PC-3 (cell line): ENCODE measurements around the gene HAGHL. TPM values are rescaled to one million over a fixed set of nuclear protein-coding genes. Genes with fewer than 3 reads are reported as not detected.

Source experiments
- ATAC-seq: fragments of 200-7000 bp; cut with Tn5 transposase; 2 replicates; pipeline ENCODE4 v1.9.1; 2020; ENCODE audit warnings: mild to moderate bottlenecking, moderate library complexity
- BruUV-seq: library from RNA; stranded (reverse); fragments of 400-500 nt; replicated peaks from 2 replicates; lab custom pipeline; 2021; lab: Mats Ljungman, UMichigan
- CTCF ChIA-PET: fragments of 300-600 bp; sonication (Branson Sonifier 250); formaldehyde crosslinking; loops from one replicate; lab custom pipeline; 2022; ENCODE audit warnings: antibody characterized with exemption; lab: Charles Lee
- POLR2A ChIA-PET: fragments of 300-600 bp; sonication (Branson Sonifier 250); formaldehyde crosslinking; loops from one replicate; lab custom pipeline; 2022; ENCODE audit warnings: antibody characterized with exemption; ENCODE audit not compliant: unreplicated experiment; lab: Charles Lee
- DNase-seq: peaks from one replicate; pipeline ENCODE4 v3.0.0-alpha.2; 2015
- H2AFZ ChIP-seq: fragments of 300-600 bp; sonication (generic); 2 replicates; pipeline ENCODE4 v1.6.0; 2016; ENCODE audit warnings: antibody characterized with exemption, low read length
- H3F3A ChIP-seq: fragments of 300-600 bp; sonication (generic); one replicate; pipeline ENCODE4 v1.6.0; 2017; ENCODE audit warnings: antibody characterized with exemption, low read length, control low read depth, mild to moderate bottlenecking; ENCODE audit not compliant: unreplicated experiment
- H3K27ac ChIP-seq: fragments of 300-600 bp; sonication (generic); 2 replicates; pipeline ENCODE4 v1.5.1; 2016; ENCODE audit warnings: mild to moderate bottlenecking, low read length
- H3K27me3 ChIP-seq: fragments of 300-600 bp; sonication (generic); 2 replicates; pipeline ENCODE4 v1.6.1; 2016; ENCODE audit warnings: low read length, mixed read lengths
- H3K36me3 ChIP-seq: fragments of 300-600 bp; sonication (generic); 2 replicates; pipeline ENCODE4 v1.6.1; 2016; ENCODE audit warnings: low read depth, mixed run types, low read length, mixed read lengths
- H3K4me1 ChIP-seq: fragments of 300-600 bp; sonication (generic); 2 replicates; pipeline ENCODE4 v1.5.1; 2016; ENCODE audit warnings: low read length; ENCODE audit not compliant: insufficient read depth
- H3K4me2 ChIP-seq: fragments of 300-600 bp; sonication (generic); 2 replicates; pipeline ENCODE4 v1.6.0; 2016; ENCODE audit warnings: low read length
- H3K4me3 ChIP-seq: fragments of 300-600 bp; sonication (generic); 2 replicates; pipeline ENCODE4 v1.5.1; 2016; ENCODE audit warnings: mild to moderate bottlenecking, low read length, mixed read lengths
- H3K79me2 ChIP-seq: fragments of 300-600 bp; sonication (generic); 2 replicates; pipeline ENCODE4 v1.6.1; 2017; ENCODE audit warnings: low read length, mixed read lengths
- H3K9ac ChIP-seq: fragments of 300-600 bp; sonication (generic); 2 replicates; pipeline ENCODE4 v1.6.0; 2016; ENCODE audit warnings: mild to moderate bottlenecking, low read length
- H3K9me2 ChIP-seq: fragments of 300-600 bp; sonication (generic); replicated peaks from 2 replicates; pipeline ENCODE4 v1.6.1; 2016; ENCODE audit warnings: mixed run types, low read length, mixed read lengths
- H3K9me3 ChIP-seq: fragments of 300-600 bp; sonication (generic); 2 replicates; pipeline ENCODE4 v1.6.1; 2016; ENCODE audit warnings: low read length, mixed read lengths
- H4K20me1 ChIP-seq: fragments of 300-600 bp; sonication (generic); 2 replicates; pipeline ENCODE4 v1.6.1; 2016; ENCODE audit warnings: low read length, mixed read lengths
- CTCF ChIP-seq: fragments of 300-600 bp; sonication (generic); conservative IDR thresholded peaks from 2 replicates; pipeline ENCODE4 v1.5.1; 2017; ENCODE audit warnings: antibody characterized with exemption, low read depth, mild to moderate bottlenecking, low read length
- EZH2 ChIP-seq: fragments of 300-600 bp; sonication (generic); IDR thresholded peaks from one replicate; pipeline ENCODE4 v1.6.1; 2017; ENCODE audit warnings: antibody characterized with exemption, mild to moderate bottlenecking, low read length; ENCODE audit not compliant: unreplicated experiment
- EZH2phosphoT487 ChIP-seq: fragments of 300-600 bp; sonication (generic); IDR thresholded peaks from 2 replicates; pipeline ENCODE4 v1.6.1; 2018; ENCODE audit warnings: mild to moderate bottlenecking, antibody characterized with exemption, low read length, borderline replicate concordance
- intact Hi-C: fragments of 100-400 bp; cut with micrococcal nuclease; formaldehyde crosslinking; loops from 2 replicates; pipeline ENCODE4 v1.9.0; 2023
- total RNA-seq: library from RNA; depleted of rRNA; stranded (reverse); fragments of >200 nt; gene quantifications from 2 replicates; pipeline ENCODE4 v1.2.3, GENCODE V29; 2014

Gene HAGHL
- total RNA-seq, 1 experiment from 2014 or later: 16.4 TPM

GRCh38 chr16:721765-722540 is 5.0 kb upstream of the HAGHL start:
- intact Hi-C loops: no loop called here
- TF ChIP-seq EZH2 (no peak), EZH2phosphoT487 (no peak), CTCF (no peak)
- Histone ChIP-seq H3K4me2 (peak overlapping the region; percentile 93), H3K27ac (no peak overlapping the region), H3K4me1 (peaks cover 20% of the 10 kb centered on the region; the same call in 1 of the 2 replicates), H3K4me3 (peak overlapping the region; percentile 82), H2AFZ (no peak overlapping the region), H3K9ac (no peak overlapping the region), H3F3A (peaks cover 3% of the 10 kb centered on the region), H3K9me3 (no peaks in the 10 kb centered on the region), H3K9me2 (no peaks in the 10 kb centered on the region), H4K20me1 (0 out of 2 replicates have a peak, but pooled peaks cover 1% of the 10 kb centered on the region), H3K27me3 (no peaks in the 10 kb centered on the region), H3K36me3 (no peaks in the 10 kb centered on the region), H3K79me2 (peaks cover 3% of the 10 kb centered on the region; the same call in 1 of the 2 replicates)
- ChIA-PET CTCF (no interaction called here), POLR2A (interaction anchor here (0.6 to 1.4 kb wide), 3 partner anchors 9 to 1433 kb away, joined by 3 to 5 read pairs (median 5); no protein-coding TSS in a partner anchor)
- no TSS peak for BruUV-seq
- no peak for ATAC-seq
- no peak for DNase-seq

- H2AFZ ChIP-seq: no peak overlapping the region
- no peaks in the 10 kb centered on the region for H3K9me3 ChIP-seq
- no peaks in the 10 kb centered on the region for H4K20me1 ChIP-seq
- no peak overlapping the region for H3K27ac ChIP-seq
- no peak for TF ChIP-seq EZH2phosphoT487
- TF ChIP-seq EZH2: no peak
- TF ChIP-seq CTCF: no peak
- H3K79me2 ChIP-seq: no peaks in the 10 kb centered on the region
- no peak overlapping the region for H3K4me2 ChIP-seq
- H3K4me3 ChIP-seq: no peak overlapping the region
- ChIA-PET CTCF (no interaction called here), POLR2A (interaction anchor here (0.6 kb wide), 1 partner anchor 1432 kb away, joined by 5 read pairs; no protein-coding TSS in a partner anchor)
- H3K27me3 ChIP-seq: no peaks in the 10 kb centered on the region
- no peak for ATAC-seq
- intact Hi-C loops: no loop called here
- H3K9me2 ChIP-seq: no peaks in the 10 kb centered on the region
- no peak for DNase-seq
- H3K36me3 ChIP-seq: no peaks in the 10 kb centered on the region
- TSS peak; percentile 3 for BruUV-seq
- H3K4me1 ChIP-seq: peaks cover 24% of the 10 kb centered on the region; the same call in 1 of the 2 replicates
- H3K9ac ChIP-seq: no peak overlapping the region
- peaks cover 3% of the 10 kb centered on the region for H3F3A ChIP-seq
These were observed 3.9 kb upstream of the HAGHL start for GRCh38 chr16:722835-723633.
